Measurements from ENCODE around the gene PARD3. TPM values are rescaled to one million over a fixed set of nuclear protein-coding genes. Genes with fewer than 3 reads are reported as not detected.

Gene PARD3
- total RNA-seq, 1 experiment from 2014 or later, result 51.8 TPM

GRCh38 chr10:34184397-34184796 lies 630.7 kb downstream of the PARD3 start (continued):
- TF ChIP-seq GRHL2 (CRISPR knock-in tag; IDR thresholded peaks at IDR 0.05; ENCODE audit: insufficient replicate concordance, severe bottlenecking), result no peak
- TF ChIP-seq SMAD3 (CRISPR knock-in tag; IDR thresholded peaks at IDR 0.05; ENCODE audit: borderline replicate concordance), result no peak
- no peak for TF ChIP-seq FOXK1 (CRISPR knock-in tag; IDR thresholded peaks at IDR 0.05)
- no peak for TF ChIP-seq NFE2L1 (CRISPR knock-in tag; IDR thresholded peaks at IDR 0.05)
- no peak for TF ChIP-seq NFYB (CRISPR knock-in tag; conservative IDR thresholded peaks at IDR 0.05; ENCODE audit: low read depth)
- no peak for TF ChIP-seq ZNF121 (CRISPR knock-in tag; IDR thresholded peaks at IDR 0.05)
- no peak for TF ChIP-seq ATF1 (CRISPR knock-in tag; IDR thresholded peaks at IDR 0.05)
- no peak for TF ChIP-seq TCF7 (CRISPR knock-in tag; IDR thresholded peaks at IDR 0.05; ENCODE audit: low read depth)
- TF ChIP-seq, protein P1, sequence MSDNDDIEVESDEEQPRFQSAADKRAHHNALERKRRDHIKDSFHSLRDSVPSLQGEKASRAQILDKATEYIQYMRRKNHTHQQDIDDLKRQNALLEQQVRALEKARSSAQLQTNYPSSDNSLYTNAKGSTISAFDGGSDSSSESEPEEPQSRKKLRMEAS (CRISPR knock-in tag; IDR thresholded peaks at IDR 0.05), result no peak
- TF ChIP-seq, protein P2, sequence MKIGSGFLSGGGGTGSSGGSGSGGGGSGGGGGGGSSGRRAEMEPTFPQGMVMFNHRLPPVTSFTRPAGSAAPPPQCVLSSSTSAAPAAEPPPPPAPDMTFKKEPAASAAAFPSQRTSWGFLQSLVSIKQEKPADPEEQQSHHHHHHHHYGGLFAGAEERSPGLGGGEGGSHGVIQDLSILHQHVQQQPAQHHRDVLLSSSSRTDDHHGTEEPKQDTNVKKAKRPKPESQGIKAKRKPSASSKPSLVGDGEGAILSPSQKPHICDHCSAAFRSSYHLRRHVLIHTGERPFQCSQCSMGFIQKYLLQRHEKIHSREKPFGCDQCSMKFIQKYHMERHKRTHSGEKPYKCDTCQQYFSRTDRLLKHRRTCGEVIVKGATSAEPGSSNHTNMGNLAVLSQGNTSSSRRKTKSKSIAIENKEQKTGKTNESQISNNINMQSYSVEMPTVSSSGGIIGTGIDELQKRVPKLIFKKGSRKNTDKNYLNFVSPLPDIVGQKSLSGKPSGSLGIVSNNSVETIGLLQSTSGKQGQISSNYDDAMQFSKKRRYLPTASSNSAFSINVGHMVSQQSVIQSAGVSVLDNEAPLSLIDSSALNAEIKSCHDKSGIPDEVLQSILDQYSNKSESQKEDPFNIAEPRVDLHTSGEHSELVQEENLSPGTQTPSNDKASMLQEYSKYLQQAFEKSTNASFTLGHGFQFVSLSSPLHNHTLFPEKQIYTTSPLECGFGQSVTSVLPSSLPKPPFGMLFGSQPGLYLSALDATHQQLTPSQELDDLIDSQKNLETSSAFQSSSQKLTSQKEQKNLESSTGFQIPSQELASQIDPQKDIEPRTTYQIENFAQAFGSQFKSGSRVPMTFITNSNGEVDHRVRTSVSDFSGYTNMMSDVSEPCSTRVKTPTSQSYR (CRISPR knock-in tag; IDR thresholded peaks at IDR 0.05), result no peak
- no peak for TF ChIP-seq JAZF1 (CRISPR knock-in tag; IDR thresholded peaks at IDR 0.05)

GRCh38 chr10:34183016-34183796 lies 631.9 kb downstream of the PARD3 start:
- Mint-ChIP-seq H3K27me3 (ENCODE audit: low read depth) (peaks cover 33% of the 10 kb centered on the region), H3K4me3 (peak overlapping the region; percentile 1; the same call in 1 of the 2 replicates), H3K4me1 (peaks cover 91% of the 10 kb centered on the region), H3K36me3 (no peaks in the 10 kb centered on the region), H3K27ac (peak overlapping the region; percentile 37; the same call in 1 of the 2 replicates), H3K9me3 (no peaks in the 10 kb centered on the region)
- DNase-seq (ENCODE audit: low spot score) (peak; percentile 32), ATAC-seq (peak; percentile 22)
- TF ChIP-seq KAT7 (CRISPR knock-in tag; IDR thresholded peaks at IDR 0.05; ENCODE audit: borderline replicate concordance), result no peak
- peak; percentile 55; the same call in 1 of the 2 replicates for TF ChIP-seq ZNF121 (CRISPR knock-in tag; IDR thresholded peaks at IDR 0.05)
- TF ChIP-seq, protein P3, sequence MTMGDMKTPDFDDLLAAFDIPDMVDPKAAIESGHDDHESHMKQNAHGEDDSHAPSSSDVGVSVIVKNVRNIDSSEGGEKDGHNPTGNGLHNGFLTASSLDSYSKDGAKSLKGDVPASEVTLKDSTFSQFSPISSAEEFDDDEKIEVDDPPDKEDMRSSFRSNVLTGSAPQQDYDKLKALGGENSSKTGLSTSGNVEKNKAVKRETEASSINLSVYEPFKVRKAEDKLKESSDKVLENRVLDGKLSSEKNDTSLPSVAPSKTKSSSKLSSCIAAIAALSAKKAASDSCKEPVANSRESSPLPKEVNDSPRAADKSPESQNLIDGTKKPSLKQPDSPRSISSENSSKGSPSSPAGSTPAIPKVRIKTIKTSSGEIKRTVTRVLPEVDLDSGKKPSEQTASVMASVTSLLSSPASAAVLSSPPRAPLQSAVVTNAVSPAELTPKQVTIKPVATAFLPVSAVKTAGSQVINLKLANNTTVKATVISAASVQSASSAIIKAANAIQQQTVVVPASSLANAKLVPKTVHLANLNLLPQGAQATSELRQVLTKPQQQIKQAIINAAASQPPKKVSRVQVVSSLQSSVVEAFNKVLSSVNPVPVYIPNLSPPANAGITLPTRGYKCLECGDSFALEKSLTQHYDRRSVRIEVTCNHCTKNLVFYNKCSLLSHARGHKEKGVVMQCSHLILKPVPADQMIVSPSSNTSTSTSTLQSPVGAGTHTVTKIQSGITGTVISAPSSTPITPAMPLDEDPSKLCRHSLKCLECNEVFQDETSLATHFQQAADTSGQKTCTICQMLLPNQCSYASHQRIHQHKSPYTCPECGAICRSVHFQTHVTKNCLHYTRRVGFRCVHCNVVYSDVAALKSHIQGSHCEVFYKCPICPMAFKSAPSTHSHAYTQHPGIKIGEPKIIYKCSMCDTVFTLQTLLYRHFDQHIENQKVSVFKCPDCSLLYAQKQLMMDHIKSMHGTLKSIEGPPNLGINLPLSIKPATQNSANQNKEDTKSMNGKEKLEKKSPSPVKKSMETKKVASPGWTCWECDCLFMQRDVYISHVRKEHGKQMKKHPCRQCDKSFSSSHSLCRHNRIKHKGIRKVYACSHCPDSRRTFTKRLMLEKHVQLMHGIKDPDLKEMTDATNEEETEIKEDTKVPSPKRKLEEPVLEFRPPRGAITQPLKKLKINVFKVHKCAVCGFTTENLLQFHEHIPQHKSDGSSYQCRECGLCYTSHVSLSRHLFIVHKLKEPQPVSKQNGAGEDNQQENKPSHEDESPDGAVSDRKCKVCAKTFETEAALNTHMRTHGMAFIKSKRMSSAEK (CRISPR knock-in tag; IDR thresholded peaks at IDR 0.05; ENCODE audit: borderline replicate concordance), result no peak
- TF ChIP-seq JUN (CRISPR knock-in tag; IDR thresholded peaks at IDR 0.05), result no peak
- no peak for TF ChIP-seq ZBTB43 (CRISPR knock-in tag; IDR thresholded peaks at IDR 0.05)
- no peak for TF ChIP-seq MLX (CRISPR knock-in tag; IDR thresholded peaks at IDR 0.05)
- peak; percentile 18; the same call in 1 of the 2 replicates for TF ChIP-seq ZNF423 (CRISPR knock-in tag; IDR thresholded peaks at IDR 0.05)
- POLR2A ChIA-PET, result no interaction called here
- CTCF ChIA-PET, result interaction anchor here (0.6 kb wide), 1 partner anchor 166 kb away, joined by 3 read pairs; no protein-coding TSS in a partner anchor
